Activated CD4-positive, alpha-beta T cell treated with anti-CD3 and anti-CD28 coated beads for 48 hours (primary cell): Measurements from ENCODE around the gene SORCS2.

Source experiments
- DNase-seq: peaks from one replicate; pipeline ENCODE4 v3.0.0-alpha.2; 2020

Gene SORCS2

DNA sequence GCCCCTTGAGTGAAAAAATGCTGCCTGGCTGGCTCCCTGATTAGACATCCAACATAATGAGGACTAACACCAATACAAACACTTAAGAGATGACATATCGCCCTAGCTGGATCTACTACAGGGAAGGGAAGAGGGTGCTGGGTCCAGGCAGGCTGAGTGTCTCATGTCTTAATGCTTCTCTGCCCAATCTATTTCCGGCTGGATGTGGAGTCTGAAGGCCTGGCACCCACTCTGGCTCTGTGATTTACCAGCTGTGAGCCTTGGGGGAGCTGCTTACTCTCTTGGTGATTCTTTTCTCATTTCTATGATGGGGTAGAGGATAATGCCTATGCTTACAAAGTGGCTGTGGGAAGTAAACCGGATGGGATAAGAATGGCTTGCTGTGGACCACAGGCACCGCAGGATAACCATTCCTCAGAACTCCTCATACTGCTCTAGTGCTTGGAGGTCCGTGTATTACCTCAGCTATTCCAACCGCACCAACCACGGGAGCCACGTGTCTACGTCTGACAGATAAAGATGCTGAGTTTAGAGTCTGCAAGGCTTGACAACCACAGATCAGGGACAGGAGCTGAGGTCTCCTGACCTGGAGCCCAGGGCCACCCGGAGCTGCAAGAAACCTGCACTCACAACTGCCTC is 585.7 kb downstream of the SORCS2 start:
- DNase-seq, result no peak

DNA sequence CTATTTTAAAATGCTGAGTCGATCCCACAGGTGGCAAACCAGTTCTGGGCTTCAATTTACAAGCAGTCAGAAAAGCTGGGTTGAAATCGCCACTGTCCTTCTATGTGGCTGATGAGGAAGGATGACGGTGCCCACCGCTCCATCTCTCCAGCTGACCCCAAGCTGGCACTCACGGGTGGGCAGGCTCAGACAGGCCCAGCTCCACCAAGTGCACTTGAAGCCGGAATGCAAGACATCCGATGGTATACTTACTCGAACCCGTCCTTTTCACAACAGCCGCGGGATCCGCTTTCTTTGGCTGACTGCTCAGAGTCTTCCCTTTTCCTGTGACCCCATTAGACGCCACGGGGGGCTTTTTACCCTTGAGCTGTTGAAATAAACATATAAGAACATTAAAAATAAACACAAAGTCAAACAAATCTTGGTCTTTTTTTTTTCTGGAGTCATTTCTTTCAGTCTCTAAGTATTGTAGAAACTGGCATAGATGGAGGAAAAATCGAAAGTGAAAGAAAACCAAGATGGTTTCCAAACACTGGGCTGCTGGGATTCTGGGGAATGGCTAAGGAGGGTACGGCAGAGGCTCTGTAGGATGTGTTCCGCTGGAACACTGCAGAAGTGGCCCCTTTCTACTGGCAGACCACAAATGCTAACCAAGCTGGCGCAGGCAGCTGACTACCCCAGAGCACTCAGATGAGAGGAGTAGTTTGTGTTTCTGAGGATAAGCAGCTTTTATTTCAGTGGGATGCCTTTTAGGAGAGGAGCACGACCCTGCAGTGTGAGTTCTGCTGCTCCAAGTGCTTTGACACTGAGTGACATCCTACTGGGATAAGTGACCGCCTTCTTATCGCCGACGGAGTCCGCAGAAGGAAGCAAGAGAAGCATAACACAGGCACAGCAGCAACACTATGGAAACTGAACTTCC is 586.4 kb downstream of the SORCS2 start:
- DNase-seq, result no peak

DNA sequence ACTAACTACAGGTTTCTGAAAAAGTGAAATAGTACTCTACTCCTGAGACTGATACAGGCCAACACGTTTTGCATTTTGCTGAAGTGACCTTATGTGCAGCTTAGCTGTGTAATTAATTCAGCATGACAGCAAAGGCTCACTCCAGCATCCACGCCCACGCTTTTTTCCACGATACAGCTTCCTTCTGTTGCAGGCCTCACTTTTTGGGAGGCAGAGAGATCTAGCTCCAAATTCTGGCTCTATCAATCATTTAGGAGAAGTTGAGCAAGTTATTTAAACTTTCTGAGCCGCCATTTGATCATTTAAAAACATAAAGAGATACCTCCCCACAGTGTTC is 587.1 kb downstream of the SORCS2 start:
- DNase-seq, result no peak

DNA sequence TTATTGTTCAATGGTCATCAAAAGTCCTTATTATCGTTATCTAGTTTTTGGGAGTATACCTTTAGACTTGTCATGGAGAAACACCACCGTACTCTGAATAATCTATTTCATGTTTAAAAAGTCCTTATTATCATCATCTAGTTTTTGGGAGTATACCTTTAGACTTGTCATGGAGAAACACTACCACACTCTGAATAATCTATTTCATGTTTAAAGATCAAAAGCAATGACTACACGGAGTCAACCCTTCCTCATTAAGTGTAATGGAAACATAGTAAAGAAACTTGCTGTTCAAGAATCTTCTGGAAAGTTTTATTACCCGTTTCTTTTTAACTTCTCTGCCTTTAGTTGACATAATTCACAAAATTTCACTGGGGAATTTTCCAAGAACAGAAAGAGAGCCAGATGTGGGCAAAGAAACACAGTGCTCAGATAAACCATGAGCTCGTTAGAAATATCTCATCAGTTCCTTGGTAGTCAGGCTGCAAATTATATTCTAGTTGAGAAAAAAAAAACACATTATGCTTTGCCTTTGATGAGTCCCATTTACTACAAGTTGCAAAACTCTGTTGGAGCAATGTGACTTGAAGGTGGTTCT is 588.5 kb downstream of the SORCS2 start:
- no peak for DNase-seq

DNA sequence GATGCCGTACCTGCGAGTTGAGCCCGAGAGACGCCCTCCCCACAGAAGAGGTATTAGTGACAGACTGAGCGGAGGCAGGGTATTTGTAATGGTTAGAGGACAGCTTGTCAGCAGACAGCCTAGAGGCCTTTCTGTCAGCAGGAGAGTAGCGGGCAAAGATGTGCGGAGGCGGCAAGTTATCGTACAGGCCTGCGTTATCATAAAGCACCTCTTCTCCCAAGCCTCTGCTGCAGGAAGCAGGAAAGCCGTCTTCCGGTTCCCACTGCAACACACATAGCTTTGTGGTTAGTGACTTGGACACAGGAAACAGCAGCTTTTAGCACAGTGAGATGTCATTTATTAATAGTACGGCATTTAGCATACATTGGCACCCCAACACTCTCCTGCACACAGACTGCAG is 589.0 kb downstream of the SORCS2 start:
- DNase-seq, result peak; percentile 46

DNA sequence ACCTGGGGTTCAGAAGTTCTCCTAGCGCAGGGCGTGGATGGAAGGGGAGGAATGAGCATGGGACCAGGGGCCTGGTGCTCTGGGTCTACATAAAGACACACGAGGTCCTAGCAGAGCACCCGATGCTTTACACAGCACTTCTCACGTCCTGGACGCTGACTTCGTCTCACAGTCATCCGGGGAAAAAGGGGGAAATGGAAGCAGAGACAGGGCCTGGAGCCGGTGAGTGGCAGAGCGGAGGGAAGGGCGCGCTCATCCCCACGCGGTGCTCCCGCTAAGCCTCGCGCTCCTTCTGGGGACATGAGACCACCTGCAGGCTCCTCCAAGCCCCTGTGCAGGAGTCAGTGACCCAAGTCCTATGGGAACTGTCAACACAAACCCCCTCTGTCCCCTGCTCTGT is 589.7 kb downstream of the SORCS2 start:
- DNase-seq, result no peak

DNA sequence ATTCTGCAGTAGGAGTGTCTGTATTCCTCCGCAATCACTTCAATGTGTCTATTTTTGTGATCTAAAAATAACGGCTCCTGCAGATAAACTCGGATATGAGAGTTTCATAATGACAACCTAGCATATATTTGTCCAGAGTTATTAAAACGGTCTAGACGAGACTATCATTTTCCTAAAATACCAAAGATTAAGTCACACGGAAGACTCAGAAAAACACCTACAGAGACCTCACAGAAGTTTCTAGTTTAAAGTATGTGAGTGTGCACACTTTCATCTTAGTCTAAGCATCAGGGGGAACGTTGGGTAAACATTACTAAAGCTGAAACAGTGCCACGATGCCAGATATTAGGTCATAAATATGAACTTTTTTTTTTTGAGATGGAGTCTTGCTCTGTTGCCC is 590.4 kb downstream of the SORCS2 start:
- DNase-seq, result no peak

DNA sequence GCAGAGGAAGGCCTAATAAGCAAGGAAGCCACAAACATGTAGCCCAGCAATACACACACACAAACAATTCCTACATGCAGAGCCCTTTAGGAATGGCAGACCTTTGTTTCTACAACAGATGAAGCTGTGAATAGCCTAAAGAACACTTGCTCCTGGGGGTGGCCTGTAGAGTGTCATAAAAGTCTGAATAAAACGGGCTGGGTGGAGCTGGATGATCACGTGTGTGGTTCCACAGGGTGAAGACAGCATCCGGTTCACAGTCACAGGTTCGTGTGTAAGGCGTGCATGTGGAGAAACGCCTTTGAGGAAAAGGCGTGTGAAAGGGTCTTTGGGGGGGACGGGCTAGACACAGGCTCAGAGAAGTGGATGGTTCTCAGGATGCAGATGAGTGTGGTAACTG is 591.2 kb downstream of the SORCS2 start:
- DNase-seq, result no peak

DNA sequence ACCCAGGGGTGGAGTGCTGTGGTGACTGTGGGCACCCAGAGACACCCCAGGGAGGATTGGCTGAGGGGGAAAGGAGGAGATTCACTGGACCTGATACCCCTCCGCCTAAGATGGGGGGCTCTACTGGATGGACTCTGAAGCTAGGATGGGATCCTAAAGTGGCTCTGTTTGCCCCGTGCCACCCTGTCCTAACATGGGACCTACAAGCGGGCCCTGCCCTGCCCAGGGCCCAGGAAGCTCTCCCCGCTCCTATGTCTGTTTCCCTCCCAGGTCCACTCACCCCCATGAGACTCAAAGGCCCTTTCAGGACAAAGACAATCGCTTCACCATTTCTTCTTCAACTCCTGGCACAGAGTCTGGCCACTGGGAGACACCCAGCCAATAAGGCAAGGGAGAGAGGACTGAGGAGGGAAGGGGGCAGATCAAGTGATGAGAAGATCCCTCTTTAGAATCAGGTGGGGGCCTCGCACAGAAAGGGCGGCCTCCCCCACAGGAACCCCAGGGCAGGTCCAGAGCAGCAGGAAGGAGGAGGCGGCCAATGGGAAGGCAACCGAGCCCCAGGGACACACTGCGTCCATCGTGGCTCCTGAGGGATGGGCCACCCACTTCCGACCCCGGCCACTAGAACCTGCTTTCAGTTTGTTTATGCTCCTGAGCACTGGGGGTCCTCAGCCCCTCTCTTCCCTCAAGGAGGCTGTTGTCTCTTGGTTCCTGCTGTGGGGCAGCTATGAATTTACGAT is 592.0 kb downstream of the SORCS2 start:
- no peak for DNase-seq

DNA sequence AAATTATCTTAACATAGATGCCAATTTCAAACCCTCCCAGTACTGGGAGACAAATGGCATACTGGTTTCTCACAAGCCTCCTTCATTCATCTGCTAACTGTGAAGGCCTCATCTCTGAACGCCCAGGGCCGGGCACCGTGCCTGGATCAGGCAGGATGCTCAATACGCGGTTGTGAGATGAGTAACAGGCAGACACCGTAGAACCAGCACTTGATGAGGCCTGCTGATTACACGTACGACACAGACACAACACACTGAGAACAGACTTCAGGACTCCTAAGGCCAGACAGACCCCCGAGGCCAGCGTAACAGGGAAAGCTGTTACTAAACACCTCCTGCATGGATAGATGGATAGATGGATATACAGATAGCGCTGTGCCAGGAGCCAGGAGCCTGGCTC is 592.7 kb downstream of the SORCS2 start:
- peak; percentile 53 for DNase-seq

DNA sequence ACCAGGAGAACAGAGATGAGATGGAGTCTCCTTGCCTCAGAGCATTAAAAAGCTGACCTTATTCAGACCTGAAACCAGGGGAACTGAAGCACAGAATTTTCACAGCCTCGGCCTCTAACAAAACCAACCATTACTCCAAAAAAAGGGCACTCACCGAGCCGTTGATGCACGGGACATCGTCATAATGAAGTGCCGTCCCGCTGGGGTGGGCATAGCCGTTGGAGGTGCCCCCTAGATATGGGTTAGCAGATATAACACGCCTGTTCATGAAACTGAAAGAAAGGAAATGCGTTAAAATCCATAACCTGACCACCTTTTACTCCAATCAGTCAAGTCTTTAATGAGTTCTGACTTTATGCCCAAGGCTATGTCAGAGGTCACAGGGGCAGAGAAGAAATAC is 593.7 kb downstream of the SORCS2 start:
- DNase-seq, result no peak

DNA sequence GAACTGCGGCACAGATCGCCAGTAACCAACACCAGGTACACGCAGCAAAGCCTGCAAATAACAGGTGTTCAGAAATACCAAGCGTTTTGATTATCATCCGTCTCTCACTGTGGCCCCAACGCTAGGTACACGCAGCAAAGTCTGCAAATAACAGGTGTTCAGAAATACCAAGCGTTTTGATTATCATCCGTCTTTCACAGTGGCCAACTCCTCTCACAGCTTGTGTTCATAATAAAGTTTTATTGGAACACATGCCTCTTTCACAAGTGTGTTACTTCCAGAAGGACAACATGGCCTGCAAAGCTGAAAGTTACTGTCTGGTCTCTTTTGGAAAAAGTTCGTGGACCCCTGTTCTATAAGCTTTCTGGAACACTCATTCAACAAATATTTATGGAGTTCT is 594.2 kb downstream of the SORCS2 start:
- no peak for DNase-seq

DNA sequence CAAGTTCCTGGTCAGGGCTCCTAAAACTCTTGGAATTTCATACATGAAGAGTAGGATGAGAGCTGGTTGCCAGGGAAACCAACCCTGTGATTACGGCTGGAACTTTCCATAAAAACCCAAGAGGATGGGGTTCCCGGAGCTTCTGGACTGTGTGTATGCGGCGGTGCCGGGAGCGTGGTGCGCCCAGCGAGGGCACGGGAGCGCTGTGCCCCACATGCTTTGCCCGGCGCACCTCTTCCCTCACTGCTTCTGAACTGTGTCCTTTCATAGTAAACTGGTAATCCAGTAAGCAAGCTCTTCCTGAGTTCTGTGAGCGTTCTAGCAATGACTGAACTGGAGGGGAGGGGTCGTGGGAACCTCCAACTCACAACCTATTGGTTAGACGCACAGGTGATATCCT is 594.7 kb downstream of the SORCS2 start:
- DNase-seq, result no peak

DNA sequence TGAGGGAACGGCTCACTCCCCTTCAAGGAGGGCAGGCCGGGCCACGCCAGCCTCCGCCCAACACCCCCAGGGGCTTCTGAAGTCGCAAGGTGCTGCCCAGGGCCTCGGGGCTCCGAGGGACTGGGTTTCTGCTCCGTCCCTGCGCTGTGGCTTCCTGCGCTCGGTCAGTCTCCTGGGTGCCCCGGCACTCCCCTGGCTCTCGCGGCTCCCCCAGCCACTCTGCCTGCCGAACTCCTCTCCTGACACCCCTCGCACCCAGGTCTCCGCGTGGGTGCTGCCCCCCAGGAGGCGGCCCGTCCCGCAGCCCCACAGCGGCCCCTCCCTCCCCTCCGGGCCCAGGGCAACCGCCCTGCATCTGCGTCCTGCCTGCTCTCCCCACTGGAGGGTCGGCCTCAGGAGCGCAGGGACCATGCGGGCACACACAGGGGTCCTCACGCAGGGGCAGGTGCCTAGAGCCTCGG is 595.4 kb downstream of the SORCS2 start:
- DNase-seq, result no peak

DNA sequence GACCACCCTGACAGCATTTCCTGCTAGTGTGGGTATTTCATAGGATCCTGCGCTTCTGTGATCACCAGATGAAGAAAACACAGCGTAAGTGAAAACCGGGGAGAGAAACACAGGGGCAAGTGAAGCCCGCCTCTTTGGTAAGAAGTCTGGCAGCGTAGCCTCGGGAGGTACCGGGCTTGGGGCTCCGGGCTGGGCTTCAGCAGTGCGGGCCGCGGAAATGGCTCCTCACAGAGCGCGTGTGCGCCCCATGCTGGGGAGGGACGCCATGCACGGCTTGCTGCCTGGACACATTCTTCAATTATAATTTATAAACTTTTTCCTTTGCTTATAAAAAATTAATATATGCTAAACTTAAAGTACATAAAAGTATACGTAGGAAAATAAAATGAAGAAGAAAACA is 595.9 kb downstream of the SORCS2 start:
- DNase-seq, result no peak

DNA sequence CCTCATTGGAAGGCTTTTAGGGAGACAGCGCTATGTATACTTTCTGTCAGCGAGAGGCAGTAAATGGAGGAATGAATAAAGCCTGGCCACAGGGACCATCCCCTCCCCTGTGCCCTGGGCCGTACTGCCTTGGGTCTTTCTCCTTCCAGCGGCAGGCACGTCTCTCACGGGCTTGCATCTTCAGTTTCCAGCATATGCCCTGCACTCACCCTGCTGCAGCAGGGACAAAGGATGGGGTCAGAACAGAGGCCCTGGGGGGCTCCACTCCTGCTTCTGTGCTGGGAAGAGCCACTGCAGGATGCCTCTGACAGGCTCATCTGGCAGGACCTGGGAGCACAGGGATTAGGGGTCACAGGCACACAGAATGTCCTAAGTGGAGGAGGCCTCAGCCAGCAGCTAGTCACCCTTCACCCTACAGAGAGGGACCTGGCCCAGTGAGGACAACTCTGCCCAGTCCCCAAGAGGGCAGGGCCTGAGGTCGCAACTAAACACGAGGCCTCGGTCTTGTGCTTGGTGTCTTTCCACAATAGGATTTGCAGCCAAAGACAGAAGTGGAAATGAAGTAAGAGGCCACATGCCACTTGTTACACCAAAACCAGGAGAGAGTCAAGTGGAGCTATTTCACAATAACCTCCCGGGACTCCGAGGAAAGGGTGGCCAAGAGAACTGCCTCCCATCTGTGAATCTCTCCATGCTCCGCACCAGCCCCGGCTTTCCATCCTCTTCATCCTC is 596.5 kb downstream of the SORCS2 start:
- DNase-seq, result no peak

DNA sequence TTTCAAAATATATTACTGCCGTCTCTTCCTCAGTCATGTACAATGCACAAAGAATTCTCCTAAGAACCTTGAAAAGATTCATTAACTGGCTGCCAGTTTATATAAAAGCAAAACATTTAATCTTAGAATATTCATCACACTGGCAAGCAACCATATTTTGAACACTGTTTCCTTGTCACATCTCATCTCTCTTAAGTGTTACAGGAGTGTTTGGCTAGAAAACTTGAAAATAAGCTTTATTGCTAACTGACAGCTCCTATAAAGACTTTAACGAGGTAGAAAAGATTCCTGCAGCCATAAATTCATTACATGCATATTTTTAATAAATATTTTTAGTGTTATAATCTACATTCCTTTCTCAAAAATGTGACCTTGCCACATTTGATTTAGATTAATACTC is 597.7 kb downstream of the SORCS2 start:
- DNase-seq, result no peak

DNA sequence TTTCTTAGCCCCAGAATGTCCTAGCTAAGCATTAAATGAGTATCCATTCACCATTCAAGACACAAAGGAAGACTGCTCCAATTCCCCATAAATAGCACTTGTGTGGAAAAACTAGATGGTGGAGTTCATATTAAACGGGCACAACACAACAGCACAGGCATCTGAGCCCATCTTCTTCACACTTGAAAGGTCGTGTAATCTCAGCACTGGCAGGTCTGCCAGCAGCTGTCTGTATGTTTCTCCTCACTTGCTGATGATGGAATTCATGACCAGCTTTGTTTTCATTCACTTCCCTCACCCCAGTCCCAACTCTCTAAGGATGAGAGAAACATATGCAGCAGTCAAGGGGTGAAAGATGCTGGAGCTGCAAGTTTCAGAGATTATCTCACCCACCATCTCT is 598.7 kb downstream of the SORCS2 start:
- DNase-seq, result no peak
